Suppressor macrophage treated with lipopolysaccharide for 4 hours (primary cell): Measurements from ENCODE around the gene CFAP251.
"Not testable (repeated sequence)": the region's sequence is repeated elsewhere in the genome, so short reads cannot be mapped to it uniquely, and the experiment has no call there.

ENCODE experiments used
- DNase-seq: peaks from one replicate; pipeline ENCODE4 v3.0.0-alpha.2; 2020

Gene CFAP251

DNA sequence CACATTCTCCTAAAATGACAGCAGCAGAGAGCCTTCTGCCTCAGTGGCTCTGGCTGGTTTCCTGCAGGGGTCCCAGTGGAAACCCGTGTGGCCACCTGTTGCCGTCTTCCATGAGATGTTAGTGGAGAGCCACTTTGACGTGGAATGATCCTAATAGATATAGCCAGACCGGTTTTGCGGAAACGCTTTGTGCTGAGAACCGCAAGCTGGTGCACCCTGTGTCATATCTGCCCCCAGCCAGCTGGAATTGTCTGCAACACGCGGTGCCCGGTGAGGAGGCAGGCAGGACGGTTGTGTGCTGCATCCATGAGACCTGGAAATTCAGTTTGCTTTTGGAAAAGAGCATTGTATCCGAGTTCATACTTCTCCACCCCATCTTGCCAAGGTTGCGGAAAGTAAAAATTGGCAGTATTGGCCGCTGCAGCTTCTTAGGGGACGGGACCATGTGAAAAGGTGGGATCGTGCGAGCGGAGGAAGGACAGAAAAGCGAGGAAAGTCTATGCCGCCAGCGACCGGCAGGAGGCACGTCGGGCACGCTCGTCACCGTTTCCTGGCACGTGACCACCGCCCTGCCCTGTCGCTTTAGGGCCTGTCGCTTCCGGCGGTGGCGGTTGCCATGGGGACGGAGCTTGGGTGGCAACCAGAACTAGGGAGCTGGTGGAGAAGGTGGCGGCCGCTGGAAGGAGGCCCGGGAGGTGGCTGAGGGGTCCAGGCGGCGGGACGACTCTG lies at the start of gene CFAP251:
Gene CFAP251, plus strand, starts transcription at position 643 of the 729 bp plus-strand sequence. CDS start 2,714 bp downstream, outside the sequence.
- DNase-seq: peak; percentile 97

DNA sequence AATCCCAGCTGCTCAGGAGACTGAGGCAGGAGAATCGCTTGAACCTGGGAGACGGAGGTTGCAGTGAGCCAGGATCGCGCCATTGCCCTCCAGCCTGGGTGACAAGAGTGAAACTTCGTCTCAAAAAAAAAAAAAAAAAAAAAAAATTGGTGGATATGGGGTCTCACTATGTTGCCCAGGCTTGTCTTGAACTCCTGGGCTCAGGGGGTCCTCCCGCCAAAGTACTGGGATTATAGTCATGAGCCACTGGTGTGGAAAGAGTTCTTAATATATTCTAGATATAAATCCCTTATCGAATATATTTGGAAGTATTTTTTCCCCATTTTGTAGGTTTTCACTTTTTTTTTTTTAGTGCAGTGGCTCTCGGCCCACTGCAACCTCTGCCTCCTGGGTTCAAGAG lies 49.2 kb upstream of the CFAP251 start:
- not testable (repeated sequence) for DNase-seq

DNA sequence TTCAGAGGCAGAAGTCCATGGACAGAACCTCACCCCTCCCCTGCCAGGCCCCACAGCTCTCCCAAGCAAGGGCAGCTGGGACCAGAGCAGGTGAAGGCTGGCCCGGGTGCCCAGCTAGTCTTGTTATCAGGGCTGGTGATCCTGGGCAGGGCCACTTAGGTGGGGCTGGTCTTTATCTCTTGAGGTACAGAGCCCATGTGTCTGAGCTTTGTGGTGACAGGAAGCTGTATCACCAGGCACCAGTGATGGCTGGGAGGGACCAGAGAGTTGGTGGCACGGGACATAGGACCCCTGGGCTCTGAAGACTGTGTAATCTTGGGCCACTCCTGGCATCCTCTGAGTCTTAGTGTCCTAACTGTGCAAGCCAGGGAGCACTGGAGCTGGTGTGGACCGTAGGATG lies 46.9 kb upstream of the CFAP251 start:
- DNase-seq: no peak

- no peak for DNase-seq
These were observed 45.7 kb upstream of the CFAP251 start for GRCh38 chr12:121872546-121873215.

- no peak for DNase-seq
These were observed 45.2 kb upstream of the CFAP251 start for GRCh38 chr12:121873216-121873569.

DNA sequence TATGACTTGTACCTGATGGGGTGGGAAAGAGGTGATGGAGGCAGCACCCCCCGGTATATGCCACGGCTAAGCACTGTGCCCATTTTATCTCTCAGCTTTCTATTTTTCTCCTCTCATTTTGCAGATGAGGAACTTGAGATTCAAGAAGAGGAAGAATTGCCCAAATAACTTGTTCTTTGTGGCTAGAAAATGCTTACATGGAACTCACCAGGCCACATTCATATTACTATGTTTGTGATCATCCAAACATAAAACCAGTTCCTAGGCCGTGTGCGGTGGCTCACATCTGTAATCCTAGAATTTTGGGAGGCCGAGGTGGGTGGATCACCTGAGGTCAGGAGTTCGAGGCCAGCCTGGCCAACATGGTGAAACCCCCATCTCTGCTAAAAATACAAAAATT lies 44.3 kb upstream of the CFAP251 start:
- DNase-seq: peak; percentile 28

GRCh38 chr12:121875582-121875981 lies 42.8 kb upstream of the CFAP251 start:
- DNase-seq: no peak

- not testable (repeated sequence) for DNase-seq
These were observed 42.3 kb upstream of the CFAP251 start for GRCh38 chr12:121876080-121876447.

DNA sequence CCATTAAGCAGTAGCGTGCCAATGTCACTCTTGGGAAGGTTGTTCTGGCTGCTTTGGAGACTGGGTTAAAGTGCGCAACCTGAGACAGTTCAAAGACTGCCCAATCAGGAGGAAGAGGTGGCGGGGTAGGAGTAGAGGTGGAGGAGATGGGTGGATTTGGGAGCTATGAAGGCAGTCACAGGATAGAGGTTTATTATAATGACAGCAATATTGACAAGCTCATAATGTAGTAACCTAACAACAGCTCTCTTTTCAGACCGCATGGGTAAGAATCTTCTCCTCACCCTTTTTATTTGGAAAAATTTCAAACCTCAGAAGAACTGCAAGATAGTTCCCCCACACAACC lies 35.1 kb upstream of the CFAP251 start:
- no peak for DNase-seq

DNA sequence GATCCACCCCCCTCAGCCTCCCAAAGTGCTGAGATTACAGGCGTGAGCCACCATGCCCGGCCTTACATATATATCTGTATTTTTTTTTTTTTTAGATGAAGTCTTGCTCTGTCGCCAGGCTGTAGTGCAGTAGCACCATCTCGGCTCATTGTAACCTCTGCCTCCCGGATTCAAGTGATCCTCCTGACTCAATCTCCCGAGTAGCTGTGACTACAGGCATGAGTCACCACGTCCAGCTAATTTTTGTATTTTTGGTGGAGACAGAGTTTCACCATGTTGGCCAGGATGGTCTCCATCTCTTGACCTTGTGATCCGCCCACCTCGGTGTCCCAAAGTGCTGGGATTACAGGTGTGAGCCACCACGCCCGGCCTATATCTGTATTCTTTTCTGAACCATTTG lies 33.3 kb upstream of the CFAP251 start:
- DNase-seq: not testable (repeated sequence)

- no peak for DNase-seq
These were observed 30.3 kb upstream of the CFAP251 start for GRCh38 chr12:121888083-121888477.

DNA sequence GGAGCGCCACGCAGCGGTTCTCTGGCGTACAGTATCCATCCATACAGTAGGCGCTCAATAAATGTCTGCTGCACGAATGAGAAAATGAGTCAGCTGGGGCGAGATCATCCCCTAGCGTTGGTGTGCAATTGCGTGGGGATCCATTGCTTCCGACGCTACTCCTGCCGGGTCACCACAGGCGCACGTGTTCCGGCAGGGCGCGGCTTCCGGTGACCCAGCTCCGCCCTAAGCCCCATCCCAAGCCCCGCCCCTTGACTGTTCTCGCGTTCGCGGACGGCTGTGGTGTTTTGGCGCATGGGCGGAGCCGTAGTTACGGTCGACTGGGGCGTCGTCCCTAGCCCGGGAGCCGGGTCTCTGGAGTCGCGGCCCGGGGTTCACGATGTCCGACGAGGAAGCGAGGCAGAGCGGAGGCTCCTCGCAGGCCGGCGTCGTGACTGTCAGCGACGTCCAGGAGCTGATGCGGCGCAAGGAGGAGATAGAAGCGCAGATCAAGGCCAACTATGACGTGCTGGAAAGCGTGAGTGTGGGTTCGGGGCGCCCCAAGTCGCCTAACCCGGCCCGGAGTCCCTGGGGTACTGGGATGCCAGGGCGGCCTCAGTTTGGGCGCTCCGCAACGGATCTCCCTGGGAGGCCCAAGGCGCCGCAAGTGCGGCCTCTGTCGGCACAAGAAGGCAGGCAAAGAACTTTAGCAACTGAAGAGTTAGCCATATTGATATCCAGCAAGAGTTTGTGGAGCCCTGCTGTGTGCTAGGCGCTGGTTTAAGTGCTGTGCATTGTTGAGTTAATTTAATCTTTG lies 29.7 kb upstream of the CFAP251 start, which contains the start of gene PSMD9:
Gene PSMD9, plus strand, starts transcription at position 313 of the 796 bp plus-strand sequence. Its CDS starts 67 bp downstream, at position 380.
- DNase-seq: peak; percentile 99

- DNase-seq: no peak
These were observed 29.1 kb upstream of the CFAP251 start for GRCh38 chr12:121889274-121889624.

DNA sequence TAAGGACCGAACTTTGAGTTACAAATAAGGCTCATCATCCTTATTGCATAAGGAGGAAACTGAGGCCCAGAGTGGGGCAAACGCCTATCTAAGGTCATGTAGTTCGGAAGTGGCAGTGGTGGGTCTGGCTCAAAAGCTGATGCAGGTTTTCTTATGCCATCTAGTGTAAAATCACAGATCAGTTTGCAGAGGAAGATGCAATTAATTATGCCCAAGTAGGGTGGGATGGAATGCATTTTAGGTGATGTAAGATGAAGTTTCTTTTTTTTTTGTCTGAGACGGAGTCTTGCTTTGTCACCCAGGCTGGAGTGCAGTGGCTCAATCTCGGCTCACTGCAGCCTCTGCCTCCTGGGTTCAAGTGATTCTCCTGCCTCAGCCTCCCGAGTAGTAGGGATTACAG lies 28.7 kb upstream of the CFAP251 start:
- DNase-seq: not testable (repeated sequence)

DNA sequence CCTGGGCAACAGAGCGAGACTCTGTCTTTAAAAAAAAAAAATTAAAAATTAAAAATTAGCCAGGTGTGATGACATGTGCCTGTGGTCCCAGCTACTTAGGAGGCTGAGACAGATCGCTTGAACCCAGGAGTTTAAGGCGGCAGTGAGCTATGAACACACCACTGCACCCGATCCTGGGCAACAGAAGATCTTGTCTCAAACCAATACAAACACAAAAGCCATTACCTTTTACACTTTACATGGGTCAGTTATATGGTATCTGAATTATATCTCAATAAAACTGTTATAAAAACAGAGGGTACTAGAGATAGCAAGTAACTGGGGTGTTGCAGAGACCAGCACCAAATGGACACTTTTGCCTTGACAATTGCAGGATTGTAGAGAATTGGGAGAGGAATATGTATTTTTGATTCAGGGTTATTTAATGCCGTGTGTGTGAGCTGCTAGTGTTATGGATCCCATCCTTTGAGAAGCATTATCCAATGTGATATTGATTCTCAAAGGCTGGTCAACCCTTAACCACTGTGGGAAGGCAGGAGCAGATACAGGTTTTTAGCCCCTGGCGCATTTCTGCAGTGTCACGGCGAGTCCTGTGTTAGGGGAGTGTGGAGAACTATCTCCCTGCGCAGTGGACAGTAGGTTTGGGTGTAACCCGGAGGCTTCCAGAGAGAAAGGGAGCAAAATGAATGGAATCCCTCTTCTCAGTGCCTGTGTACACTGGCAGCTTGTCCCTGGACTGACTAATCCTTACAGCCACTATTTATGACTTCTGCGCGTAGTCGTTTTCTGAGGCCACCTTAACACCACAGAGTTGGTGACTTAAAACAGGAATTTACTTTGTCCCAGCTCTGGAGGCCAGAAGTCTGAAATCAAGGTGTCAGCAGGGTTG lies 25.5 kb upstream of the CFAP251 start:
- DNase-seq: no peak

DNA sequence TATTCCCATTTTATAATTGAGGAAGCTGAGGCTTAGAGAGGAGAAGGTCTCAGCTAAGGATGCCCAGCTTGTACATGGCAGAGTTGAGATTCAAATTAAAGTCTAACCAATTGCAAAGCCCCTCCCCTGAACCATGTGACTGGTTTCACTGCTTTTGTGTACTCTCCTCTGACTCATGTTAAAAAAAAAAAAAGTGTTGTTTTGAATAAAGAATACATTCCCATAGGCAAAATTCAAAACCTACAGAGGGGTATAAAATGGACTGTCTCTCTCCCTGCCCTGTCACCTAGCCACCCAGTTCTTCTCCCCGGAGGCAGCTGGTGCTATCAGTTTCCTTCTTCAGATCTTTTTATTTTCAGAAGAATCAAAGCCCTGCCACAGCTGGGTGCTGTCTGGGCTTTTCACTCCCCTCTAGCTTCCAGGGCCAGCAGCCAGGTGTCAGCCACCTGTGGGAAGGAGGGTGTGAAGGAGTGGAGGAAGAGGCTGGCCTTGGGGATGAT lies 24.4 kb upstream of the CFAP251 start:
- DNase-seq: peak; percentile 28

DNA sequence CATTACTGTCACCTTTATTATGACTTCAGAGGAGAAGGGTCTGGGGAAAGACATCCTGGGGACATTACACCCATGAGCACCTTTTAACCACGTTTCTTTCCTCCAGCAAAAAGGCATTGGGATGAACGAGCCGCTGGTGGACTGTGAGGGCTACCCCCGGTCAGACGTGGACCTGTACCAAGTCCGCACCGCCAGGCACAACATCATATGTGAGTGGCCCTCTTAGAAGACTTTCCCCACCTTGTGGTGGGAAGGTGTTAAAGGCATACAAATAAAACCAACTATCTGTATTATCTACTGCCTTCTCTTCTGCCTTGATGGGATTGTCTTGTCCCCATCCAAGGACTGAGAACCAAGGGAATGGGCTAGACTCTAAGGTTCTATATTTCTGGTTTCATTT lies 23.8 kb upstream of the CFAP251 start:
- DNase-seq: no peak

DNA sequence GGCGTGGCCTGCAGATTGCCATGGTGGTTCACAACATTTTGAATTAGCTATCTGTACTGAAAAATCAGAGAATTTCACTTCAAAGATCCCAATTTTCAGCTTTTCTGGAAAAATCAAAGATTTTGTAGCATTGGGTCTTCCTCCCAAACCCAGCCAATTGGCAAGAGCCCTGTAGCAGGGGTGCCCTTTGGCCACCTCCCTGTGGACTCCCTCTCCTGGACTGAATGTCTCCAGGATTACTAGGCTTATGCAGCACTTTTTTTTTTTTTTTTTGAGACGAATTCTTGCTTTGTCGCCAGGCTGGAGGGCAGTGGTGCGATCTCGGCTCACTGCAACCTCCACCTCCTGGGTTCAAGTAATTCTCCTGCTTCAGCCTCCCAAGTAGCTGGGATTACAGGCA lies 20.1 kb upstream of the CFAP251 start:
- DNase-seq: no peak

GRCh38 chr12:121899590-121899989 lies 18.8 kb upstream of the CFAP251 start:
- DNase-seq: no peak

DNA sequence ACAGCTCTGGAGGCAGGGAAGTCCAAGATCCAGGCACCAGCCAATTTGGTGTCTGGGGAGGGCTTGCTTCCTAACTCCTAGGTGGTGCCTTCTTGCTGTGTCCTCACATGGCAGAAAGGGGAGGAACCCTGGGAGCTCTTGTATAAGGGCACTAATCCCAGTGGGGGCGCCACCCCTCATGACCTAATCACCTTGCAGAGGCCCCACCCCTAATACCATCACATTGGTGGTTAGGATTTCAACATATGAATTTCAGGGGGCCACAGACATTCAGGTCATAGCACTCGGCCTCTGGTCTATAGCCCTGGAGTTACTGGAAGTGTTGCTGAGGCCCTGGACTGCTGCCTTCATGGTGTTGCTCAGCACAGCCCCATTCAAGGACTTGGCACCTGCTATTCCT lies 15.2 kb upstream of the CFAP251 start:
- no peak for DNase-seq

- DNase-seq: no peak
These were observed 12.6 kb upstream of the CFAP251 start for GRCh38 chr12:121905746-121906145.

- DNase-seq: no peak
These were observed 9.7 kb upstream of the CFAP251 start for GRCh38 chr12:121908702-121909101.
